GM21423 (cell line): ENCODE data around the gene FAM53A.

Experiments used
- ATAC-seq: cut with Tn5 transposase; IDR thresholded peaks from one replicate; pipeline ENCODE4 v1.9.1; 2021; ENCODE audit warnings: mild to moderate bottlenecking, moderate library complexity; ENCODE audit not compliant: unreplicated experiment

The FAM53A gene

DNA sequence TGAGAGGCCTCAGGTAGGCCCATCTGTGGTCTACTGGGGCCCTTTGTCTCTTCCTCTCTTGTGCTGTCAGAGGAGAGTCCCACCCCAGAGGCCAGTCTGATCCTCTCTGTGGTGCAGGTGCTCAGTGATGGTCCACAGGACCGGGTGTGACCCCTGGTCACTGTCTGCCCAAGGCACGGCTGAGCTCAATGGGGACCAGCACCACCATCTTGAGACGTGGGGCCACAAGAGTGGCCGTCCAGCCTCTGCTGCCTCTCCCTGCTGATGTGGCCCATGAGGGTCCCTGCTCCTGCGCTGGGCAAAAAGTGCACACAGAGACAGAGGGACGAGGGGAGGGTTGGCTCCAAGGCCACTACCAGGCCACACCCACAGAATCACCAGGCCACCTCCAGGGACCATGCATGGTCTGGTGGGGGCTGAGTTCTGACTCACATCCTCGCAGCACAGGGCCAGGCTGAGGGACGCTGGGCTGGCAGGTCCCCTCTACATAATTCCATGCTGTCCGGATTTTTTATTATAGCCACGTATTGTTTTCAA is 88.3 kb downstream of the FAM53A start:
- ATAC-seq, result no peak

DNA sequence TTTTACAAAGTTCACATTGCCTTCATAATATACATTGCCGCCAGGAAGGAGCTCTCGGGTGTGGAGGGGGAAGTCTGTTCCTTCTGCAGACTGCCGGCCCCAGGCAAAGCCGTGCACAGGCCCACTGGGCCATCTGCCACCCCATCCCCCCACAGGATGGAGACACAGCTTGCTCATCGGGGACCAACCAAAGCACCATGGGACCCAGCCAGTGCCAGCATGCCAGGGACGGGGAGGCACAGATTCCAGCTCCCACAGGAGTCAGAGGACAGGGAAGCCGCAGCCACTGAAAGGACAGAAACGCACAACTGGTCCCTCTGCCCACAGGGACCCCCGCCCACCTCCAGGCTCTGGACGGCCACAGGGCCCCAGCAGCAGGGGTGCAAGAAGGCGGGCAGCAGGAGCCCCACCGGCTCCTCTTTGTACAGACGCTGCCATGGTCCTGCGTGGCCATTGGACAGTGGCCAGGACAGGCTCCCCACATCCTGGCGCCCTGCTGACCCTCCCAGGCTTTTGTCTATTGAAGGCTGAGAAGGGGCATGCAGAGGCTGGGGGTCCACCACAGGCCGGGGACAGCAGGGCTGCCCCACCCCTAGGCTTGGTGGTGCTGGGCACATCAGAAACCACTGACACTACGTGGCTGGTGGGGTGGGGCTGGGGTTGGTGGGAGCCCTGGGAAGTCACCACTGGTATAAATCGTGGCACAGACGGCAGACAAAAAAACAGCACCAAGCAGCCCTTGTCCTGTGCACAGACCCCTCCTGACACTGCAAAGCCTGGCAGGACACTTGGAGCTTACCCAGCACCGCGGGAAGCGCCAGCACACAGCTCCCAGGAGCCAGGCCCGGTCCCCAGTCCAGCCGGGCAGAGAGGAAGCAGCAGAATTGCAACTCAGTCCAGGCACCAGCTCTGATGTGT is 89.0 kb downstream of the FAM53A start:
- ATAC-seq, result no peak

DNA sequence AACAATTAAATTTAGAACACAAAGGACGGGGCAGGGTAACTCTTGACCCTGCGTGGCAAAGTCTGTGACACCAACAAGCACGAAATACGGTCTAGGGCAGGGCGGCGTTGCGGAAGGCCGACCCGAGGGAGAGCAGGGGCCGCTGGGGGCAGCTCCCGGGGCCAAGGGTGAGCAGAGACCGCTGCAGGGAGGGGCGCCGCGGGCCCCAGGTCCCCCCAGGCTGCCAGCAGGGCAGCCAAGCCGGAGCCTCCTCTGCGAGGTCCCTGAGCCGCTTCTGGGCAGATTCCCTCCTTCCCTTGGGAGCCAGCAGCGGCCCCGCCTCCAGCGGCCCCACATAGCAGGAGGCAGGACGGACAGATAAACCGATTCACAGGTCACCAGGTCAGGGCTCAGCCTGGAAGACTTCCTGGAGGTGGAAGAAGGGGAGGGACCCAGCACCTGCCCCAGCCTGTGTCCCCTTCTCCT is 90.2 kb downstream of the FAM53A start:
- no peak for ATAC-seq

DNA sequence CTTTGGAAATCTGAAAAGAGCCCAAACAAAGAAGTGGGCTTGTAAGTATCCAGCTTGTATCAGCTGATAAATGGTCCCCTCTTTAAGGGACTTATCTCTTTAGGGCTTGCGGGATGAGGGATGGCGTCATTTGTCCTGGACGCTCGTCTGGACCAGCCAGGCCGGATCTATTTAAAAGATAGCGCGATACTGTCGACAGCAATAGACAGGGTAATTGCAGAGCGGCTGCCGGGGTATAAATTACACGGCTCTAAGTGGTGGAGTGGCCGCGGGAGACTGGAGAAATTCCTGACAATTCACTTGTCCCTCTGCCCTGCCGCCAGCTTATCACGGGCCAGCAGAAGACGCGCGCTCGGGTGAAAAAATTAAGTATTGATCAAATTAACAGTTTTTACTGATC is 90.7 kb downstream of the FAM53A start:
- ATAC-seq, result no peak

DNA sequence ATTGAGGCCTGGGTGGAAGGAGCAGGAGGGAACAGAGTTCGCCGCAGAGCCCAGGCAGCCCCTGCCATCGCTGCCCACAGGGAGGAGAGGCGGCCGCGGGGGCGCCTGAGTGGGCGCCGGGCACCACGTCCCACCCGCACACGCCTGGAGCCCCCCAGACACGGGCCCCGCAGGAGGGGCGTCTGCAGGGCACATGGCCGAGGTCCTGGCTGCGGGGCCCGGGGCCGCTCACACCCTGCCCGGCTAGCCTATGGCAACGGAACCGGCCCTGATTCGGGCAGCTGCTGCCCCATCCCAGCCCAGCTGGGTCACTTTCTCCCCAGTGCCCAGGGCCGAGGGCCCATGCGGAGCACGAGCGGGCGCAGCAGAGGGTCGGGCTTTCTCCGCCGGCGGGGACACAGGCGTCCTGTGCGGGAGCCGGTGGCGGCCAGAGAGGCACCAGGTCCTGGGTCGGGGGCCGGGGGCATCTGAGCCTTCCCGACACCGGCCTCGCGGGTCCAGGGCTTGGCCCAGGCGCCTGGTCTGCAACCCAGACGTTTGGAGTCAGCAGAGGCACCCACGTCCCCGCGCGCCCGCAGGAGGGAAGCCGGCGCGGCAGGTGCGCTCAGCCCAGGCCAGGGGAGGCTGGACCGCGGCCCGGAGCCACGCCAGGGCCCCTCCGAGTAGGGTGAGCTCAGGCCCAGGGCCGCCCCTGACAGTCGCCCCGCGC is 91.2 kb downstream of the FAM53A start:
- ATAC-seq, result no peak

DNA sequence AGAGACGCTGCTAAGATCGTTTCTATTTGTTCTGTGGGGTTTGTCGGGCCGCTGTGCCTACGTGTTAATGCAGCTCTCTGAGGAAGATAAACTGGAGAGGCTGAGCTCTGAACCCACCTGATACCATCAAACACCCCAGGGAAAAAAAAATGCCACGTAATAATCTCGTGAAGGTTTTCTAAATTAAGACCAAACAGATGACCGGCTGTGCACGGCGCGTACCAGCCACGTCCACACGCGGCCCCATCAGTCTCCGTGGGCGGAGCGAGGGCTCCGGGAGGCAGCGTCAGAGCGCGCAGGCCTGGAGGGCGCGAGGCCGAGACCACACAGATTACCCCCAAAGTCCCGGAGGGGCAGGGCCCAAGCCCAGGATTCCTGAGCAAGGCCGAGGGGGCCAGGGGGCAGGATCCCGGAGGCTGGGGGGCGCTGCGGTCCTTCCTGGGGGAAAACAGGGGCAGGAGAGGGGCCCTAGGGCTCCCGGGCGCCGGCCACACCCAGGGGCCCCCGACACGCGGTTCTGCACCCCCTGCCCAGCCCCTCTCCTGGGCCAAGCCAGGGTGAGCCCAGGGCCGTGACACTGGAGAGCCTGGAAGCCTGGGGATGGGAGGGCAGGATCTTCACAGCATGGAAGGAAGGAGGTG is 91.9 kb downstream of the FAM53A start:
- no peak for ATAC-seq

DNA sequence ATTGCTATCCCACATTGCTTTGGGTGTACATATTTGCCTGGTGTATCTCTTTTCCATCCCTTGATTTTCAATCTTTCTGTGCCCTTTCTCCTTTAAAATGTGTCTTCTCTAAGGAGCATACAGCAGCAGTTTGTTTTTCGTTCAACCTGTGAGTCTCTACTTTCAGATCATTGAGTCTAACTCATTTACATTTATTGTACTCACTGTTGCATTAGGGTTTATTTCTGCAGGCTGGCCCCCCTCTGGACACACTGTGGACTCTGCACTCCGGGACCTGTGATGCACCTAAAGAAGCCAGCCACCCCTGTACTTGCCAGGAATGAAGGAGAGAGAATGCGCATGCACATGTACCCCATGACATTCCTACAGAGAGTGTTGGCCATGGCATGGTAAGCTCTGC is 93.0 kb downstream of the FAM53A start:
- ATAC-seq, result no peak

DNA sequence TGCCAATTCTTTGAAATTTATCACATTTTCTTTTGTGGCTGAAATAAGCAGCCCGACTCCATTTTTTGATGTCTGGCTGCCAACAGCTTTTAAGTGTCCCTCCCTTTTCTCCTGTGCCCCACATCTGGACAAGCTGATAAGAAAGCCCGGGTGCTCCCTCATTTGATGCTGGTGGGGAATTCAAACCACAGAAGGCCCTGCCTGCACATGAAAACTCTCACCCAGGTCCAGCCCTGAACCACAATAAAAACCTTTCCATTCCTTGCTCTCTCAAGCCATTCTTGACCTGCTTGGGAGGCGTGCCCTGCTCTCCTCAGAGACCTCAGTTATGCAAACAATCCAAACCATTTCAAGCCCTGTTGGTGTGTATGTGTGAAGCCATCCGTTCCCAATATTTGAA is 93.9 kb downstream of the FAM53A start:
- no peak for ATAC-seq
